ENCODE results near the gene CKS1B.

CKS1B gene

GRCh38 chr1:155003227-155003765 is 28.8 kb downstream of the CKS1B start:
- DNase-seq: no peak

DNA sequence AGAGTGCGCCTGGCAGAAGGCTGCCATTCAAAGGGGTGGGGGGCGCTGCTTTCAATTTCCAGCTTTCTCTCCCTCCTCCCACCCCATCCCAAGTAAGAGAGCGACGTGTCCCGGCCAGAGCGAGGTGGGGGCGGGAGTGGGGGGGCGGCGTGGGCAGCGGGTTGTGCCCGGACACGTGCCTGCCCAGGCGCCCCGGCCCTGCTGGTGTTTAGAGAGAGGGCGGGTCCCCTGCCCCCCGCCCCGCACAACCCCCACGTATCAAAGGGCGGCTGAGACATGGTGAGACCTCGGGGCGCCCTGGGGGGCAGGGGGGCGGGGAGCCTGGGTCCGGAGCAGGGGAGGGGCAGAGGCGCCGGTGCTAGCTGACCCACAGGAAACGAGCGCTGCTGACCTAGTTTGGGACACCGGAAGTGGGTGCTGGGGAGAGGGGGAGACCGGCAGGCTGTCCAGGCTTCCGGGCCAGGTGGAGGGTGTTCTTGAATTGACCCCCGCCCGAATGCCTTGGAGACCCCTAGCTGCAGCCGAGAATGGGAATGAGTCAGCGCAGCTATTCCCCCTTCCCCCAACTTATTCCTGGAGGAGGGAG is 29.4 kb downstream of the CKS1B start:
- DNase-seq: no peak

DNA sequence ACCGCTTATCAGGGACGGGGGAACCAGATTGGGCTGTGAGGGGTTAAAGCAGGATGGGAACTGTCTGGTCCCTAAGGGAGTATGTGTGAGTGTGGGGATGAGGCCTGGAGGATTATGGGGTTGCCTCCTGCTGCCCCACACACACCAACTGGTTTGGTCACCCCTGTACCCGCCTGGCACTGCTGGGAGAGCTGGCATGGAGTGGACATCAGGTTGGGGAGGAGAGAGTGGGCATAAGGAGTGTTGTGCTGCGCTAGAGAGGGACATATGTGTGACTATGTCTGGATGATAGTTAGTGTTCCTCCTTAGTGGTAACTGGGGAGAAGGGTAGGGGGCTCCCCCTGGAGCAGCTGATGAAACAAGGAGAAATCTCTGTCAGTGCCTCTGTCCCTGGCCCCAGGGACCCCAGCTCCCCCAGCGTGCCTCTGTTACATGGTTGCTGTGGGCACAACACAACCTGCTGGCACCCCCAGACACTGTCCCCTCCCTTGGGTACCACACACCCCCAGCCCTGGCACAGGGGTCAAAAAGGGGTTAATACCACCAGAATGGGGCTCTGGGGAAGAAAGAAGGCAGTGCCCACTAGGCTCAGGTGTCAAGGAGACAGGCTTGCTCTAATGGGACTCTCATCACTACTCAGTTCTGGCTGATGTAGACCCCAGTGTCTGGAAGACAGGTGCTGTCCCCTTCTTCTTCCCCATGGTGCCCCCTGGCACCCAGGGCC is 30.0 kb downstream of the CKS1B start:
- no peak for DNase-seq

- no peak for DNase-seq
Measured at GRCh38 chr1:155005076-155006011, 30.9 kb downstream of the CKS1B start.

DNA sequence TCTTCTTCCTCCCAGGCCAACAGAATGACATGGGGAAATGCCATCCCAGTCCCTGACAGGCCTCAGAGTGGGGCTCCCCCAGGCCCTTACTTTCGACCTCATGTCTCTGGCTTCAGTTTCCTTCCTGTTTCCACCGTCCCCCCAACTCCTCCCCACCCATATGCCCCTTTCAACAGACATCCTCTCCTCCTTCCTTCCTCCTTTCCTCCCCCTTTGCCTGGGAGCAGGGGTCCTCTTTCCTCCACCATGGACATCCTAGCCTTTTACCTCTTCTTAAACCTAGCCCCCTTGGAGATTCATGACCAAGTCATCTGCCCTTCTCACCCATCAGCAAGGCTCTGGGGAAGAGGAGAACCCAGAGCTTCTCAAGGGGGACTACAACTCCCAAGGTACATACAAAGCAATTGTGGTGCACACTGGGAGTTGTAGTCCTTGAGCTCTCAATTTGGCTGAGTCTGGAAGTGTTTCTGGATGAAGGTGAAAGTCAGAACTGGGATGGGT is 32.2 kb downstream of the CKS1B start:
- DNase-seq: no peak

GRCh38 chr1:155007251-155007828 is 32.9 kb downstream of the CKS1B start:
- DNase-seq: no peak

DNA sequence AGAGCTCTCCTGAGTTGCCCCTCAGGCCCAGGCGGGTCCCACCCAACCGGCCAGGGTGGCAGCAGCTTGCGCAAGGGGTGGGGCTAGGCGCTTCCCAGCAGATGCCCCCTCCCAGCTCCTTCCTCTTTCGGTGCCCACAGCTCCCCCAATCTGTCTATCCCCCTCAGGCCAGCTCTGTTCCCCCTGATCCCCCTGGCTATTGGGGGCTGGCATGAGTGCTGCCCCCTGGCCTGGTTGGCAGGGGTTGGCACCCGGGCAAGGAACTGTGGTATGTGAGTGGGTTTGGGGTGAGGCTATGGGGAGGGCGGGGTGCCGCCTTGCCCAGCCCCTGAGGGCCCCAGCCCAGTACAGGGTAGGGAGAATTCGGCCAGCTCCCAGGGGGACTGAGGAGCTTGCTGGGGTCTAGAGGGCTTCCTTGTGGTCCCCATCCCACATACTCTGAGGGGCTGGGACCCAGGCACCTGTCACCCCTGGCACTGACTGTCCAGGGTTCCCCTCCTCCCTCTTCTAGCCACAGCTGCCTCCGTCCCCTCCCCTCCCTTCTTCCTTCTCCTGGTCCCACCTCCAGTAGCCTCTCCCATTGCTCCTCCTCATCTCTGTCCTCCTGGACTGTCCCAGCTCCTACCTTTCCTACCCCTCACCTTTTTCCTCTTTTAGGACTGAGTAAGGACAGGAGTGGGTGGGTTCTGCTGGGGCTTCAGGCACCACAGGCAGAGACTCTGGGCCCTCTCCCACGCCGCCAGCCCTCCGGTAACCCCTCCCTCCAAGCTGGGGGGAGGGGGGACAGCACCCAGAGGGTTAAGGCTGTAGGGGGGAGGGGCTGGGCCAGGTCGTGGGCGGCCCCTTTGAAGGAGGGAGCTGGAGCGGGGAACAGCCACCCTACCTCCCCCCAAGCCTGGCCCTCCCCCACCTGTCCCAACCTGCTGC is 33.8 kb downstream of the CKS1B start:
- no peak for DNase-seq

DNA sequence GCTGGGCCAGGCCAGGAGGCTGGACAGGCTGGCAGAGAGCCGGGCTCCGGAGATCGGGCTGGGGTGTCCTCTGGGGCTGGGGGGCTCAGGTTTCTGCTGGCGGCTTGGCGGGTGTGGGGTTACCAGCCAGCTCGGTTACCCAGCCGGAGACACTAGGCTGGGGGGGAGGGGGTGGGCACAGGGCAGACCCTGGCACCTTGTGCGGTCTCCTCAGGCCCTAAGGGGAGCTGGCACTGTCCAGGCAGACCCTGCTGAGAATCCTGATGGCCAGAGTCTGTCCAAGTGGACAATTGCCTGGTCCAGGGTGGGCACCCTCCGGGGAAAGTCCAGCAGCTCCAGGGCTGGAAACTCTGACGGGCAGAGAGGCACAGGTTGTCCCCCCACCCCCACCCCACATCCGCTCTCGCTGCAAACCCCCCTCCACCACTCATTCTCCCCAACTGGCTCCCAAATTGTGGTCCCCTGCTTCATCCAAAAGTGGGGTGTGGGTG is 34.8 kb downstream of the CKS1B start:
- no peak for DNase-seq

DNA sequence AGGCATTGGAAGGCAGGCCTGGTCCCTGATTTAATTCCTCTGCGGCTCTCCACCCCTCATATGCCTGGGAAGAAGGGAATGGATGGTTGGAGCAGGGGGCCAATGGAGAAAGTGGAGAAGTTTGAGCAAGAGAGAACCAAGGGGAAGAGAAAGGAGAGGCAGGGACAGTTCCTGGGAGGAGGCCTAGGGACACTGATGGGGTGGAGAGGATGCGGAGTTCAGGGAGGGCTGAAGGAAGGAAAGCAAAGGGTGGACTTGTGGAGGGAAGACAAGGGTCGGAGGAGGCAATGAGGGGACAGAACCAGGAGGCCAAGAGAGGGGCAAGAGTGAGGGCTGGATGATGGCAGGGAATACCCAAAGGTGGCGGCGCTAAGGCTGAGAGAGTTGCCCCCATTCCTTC is 35.3 kb downstream of the CKS1B start:
- DNase-seq: no peak

- DNase-seq: no peak
Measured at GRCh38 chr1:155010211-155010918, 35.9 kb downstream of the CKS1B start.

- no peak for DNase-seq
Measured at GRCh38 chr1:155011004-155011416, 36.5 kb downstream of the CKS1B start.

DNA sequence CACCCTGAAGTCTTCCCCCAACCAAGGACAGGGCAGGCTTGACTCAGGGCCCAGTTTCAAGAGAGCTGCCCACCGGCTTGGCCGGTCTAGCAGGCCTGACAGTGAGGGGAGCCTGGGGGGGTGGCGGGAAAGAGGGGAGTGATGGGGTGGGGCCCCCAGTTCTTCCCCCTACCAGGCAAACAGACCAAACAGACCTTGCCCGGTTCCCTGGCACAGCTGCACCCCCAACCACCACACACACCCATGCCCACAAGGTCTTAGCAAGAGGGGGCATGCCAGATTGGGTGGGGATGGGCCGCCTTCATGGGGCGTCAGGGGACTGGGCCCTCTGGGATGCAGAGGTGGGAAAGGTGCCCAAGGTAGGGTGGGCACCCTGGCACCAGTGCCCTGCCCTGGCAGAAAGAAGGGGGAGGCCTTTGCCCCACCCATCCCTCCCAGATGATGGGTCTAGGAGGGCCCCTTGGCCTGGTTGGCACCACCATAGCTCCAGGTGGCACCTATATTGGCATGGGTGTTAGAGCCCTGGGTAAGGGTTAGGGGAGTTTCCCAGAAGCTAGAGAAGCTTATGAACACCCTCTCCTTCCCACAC is 37.0 kb downstream of the CKS1B start:
- no peak for DNase-seq

- DNase-seq: no peak
Measured at GRCh38 chr1:155012026-155012546, 37.6 kb downstream of the CKS1B start.

GRCh38 chr1:155012776-155013602 is 38.5 kb downstream of the CKS1B start:
- DNase-seq: no peak

GRCh38 chr1:155013632-155014031 is 39.2 kb downstream of the CKS1B start:
- peak; percentile 48 for DNase-seq

DNA sequence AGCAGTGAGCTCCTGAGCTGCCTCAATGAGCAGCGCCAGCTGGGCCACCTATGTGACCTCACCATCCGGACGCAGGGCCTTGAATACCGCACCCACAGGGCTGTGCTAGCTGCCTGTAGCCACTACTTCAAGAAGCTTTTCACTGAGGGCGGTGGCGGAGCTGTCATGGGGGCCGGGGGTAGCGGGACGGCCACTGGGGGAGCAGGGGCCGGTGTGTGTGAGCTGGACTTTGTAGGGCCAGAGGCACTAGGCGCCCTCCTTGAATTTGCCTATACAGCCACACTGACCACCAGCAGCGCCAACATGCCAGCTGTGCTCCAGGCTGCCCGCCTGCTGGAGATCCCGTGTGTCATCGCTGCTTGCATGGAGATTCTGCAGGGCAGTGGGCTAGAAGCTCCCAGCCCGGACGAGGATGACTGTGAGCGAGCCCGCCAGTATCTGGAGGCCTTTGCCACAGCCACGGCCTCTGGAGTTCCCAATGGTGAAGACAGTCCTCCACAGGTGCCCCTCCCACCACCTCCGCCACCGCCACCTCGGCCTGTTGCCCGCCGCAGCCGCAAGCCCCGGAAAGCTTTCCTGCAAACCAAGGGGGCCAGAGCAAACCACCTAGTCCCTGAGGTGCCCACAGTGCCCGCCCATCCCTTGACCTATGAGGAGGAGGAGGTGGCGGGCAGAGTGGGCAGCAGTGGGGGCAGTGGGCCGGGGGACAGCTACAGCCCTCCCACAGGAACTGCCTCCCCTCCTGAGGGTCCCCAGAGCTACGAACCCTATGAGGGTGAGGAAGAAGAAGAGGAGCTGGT is 40.4 kb downstream of the CKS1B start:
- DNase-seq: no peak

- DNase-seq: no peak
Measured at GRCh38 chr1:155015527-155016230, 41.2 kb downstream of the CKS1B start.

Data from activated effector memory CD4-positive, alpha-beta T cell treated with Interleukin-2 at 50 U/mL for 16 hours (primary cell).